ENCODE measurements around the gene WIPF2.
"Not testable (repeated sequence)": the region's sequence is repeated elsewhere in the genome, so short reads cannot be mapped to it uniquely, and the experiment has no call there.

Gene WIPF2

GRCh38 chr17:40303708-40304551 is 84.8 kb downstream of the WIPF2 start:
- Histone ChIP-seq H3K4me1 (ENCODE audit: control insufficient read depth, low read depth, low read length) (peaks cover 31% of the 10 kb centered on the region), H3K4me3 (ENCODE audit: low read length) (no peak overlapping the region), H3K27ac (ENCODE audit: low read length) (no peak overlapping the region), H3K9me3 (ENCODE audit: control insufficient read depth, low read depth, low read length) (no peaks in the 10 kb centered on the region), H3K36me3 (ENCODE audit: control insufficient read depth, low read depth, low read length) (peaks cover 54% of the 10 kb centered on the region), H3K9ac (ENCODE audit: low read length) (no peak overlapping the region), H3K27me3 (ENCODE audit: control insufficient read depth, insufficient read depth, low read length) (no peaks in the 10 kb centered on the region)

DNA sequence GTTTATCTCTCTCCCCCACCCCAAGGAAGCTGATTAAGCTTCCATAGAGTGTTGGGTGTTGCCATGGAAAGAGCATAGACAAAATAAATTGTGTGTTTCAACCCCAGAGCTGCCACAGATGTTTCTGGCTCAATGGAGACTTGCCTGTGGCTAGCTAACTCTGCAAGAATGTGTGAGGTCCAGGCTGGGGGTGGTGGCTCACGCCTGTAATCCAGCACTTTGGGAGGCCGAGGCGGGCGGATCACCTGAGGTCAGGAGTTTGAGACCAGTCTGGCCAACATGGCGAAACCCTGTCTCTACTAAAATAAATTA is 85.4 kb downstream of the WIPF2 start:
- H3K4me3 ChIP-seq (ENCODE audit: low read length); H3K9ac ChIP-seq (ENCODE audit: low read length); H3K9me3 ChIP-seq (ENCODE audit: control insufficient read depth, low read depth, low read length); H3K27me3 ChIP-seq (ENCODE audit: control insufficient read depth, insufficient read depth, low read length); H3K27ac ChIP-seq (ENCODE audit: low read length): not testable (repeated sequence)
- peaks cover 32% of the 10 kb centered on the region for H3K4me1 ChIP-seq (ENCODE audit: control insufficient read depth, low read depth, low read length)
- H3K36me3 ChIP-seq (ENCODE audit: control insufficient read depth, low read depth, low read length): peaks cover 48% of the 10 kb centered on the region

DNA sequence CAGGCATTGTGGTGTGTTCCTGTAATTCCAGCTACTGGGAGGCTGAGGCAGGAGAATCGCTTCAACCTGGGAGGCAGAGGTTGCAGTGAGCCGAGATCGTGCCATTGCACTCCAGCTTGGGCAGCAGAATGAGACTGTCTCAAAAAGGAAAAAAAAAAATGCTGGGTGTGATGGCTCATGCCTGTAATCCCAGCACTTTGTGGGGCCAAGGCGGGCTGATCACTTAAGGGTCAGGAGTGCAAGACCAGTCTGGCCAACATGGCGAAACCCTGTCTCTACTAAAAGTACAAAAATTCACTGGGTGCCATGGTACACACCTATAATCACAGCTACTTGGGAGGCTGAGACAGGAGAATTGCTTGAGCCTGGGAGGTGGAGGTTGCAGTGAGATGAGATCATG is 85.8 kb downstream of the WIPF2 start:
- Histone ChIP-seq H3K36me3 (ENCODE audit: control insufficient read depth, low read depth, low read length) (peaks cover 45% of the 10 kb centered on the region), H3K4me1 (ENCODE audit: control insufficient read depth, low read depth, low read length) (peaks cover 35% of the 10 kb centered on the region)
- H3K9me3 ChIP-seq (ENCODE audit: control insufficient read depth, low read depth, low read length); H3K27me3 ChIP-seq (ENCODE audit: control insufficient read depth, insufficient read depth, low read length); H3K4me3 ChIP-seq (ENCODE audit: low read length); H3K9ac ChIP-seq (ENCODE audit: low read length); H3K27ac ChIP-seq (ENCODE audit: low read length): not testable (repeated sequence)

DNA sequence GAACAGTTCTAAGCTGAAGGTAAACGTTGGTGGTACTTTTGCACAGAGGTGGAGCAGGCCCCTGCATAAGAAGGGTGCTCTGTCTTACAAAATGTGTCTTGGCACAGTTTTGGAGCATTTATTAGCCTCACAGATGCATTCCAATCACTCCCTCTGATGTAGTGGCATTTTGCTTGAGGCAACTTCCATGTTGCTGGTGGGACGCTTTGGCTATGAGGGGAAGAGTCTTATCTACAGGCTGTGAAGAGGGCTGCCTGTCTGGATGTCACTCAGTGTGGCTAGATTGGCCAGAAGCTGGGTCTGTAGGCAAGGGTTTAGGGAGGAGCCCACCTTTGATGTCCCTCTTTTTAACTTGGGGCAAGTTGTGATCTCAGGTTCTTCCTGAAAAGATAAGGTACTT is 87.3 kb downstream of the WIPF2 start:
- Histone ChIP-seq H3K9ac (ENCODE audit: low read length) (no peak overlapping the region), H3K4me3 (ENCODE audit: low read length) (no peak overlapping the region), H3K9me3 (ENCODE audit: control insufficient read depth, low read depth, low read length) (no peaks in the 10 kb centered on the region), H3K27me3 (ENCODE audit: control insufficient read depth, insufficient read depth, low read length) (no peaks in the 10 kb centered on the region), H3K36me3 (ENCODE audit: control insufficient read depth, low read depth, low read length) (peaks cover 31% of the 10 kb centered on the region), H3K27ac (ENCODE audit: low read length) (no peak overlapping the region), H3K4me1 (ENCODE audit: control insufficient read depth, low read depth, low read length) (peaks cover 35% of the 10 kb centered on the region)

GRCh38 chr17:40307001-40307730 is 88.1 kb downstream of the WIPF2 start:
- Histone ChIP-seq H3K4me1 (ENCODE audit: control insufficient read depth, low read depth, low read length) (peaks cover 35% of the 10 kb centered on the region), H3K9ac (ENCODE audit: low read length) (no peak overlapping the region), H3K27ac (ENCODE audit: low read length) (no peak overlapping the region)

GRCh38 chr17:40307740-40308239 is 88.7 kb downstream of the WIPF2 start:
- Histone ChIP-seq H3K4me3 (ENCODE audit: low read length) (no peak overlapping the region), H3K27me3 (ENCODE audit: control insufficient read depth, insufficient read depth, low read length) (no peaks in the 10 kb centered on the region), H3K4me1 (ENCODE audit: control insufficient read depth, low read depth, low read length) (peaks cover 35% of the 10 kb centered on the region), H3K9ac (ENCODE audit: low read length) (no peak overlapping the region), H3K9me3 (ENCODE audit: control insufficient read depth, low read depth, low read length) (no peaks in the 10 kb centered on the region), H3K36me3 (ENCODE audit: control insufficient read depth, low read depth, low read length) (peaks cover 17% of the 10 kb centered on the region), H3K27ac (ENCODE audit: low read length) (no peak overlapping the region)

More at GRCh38 chr17:40307001-40307730, 88.1 kb downstream of the WIPF2 start:
- Histone ChIP-seq H3K27me3 (ENCODE audit: control insufficient read depth, insufficient read depth, low read length) (no peaks in the 10 kb centered on the region), H3K36me3 (ENCODE audit: control insufficient read depth, low read depth, low read length) (peaks cover 23% of the 10 kb centered on the region), H3K9me3 (ENCODE audit: control insufficient read depth, low read depth, low read length) (no peaks in the 10 kb centered on the region), H3K4me3 (ENCODE audit: low read length) (no peak overlapping the region)

DNA sequence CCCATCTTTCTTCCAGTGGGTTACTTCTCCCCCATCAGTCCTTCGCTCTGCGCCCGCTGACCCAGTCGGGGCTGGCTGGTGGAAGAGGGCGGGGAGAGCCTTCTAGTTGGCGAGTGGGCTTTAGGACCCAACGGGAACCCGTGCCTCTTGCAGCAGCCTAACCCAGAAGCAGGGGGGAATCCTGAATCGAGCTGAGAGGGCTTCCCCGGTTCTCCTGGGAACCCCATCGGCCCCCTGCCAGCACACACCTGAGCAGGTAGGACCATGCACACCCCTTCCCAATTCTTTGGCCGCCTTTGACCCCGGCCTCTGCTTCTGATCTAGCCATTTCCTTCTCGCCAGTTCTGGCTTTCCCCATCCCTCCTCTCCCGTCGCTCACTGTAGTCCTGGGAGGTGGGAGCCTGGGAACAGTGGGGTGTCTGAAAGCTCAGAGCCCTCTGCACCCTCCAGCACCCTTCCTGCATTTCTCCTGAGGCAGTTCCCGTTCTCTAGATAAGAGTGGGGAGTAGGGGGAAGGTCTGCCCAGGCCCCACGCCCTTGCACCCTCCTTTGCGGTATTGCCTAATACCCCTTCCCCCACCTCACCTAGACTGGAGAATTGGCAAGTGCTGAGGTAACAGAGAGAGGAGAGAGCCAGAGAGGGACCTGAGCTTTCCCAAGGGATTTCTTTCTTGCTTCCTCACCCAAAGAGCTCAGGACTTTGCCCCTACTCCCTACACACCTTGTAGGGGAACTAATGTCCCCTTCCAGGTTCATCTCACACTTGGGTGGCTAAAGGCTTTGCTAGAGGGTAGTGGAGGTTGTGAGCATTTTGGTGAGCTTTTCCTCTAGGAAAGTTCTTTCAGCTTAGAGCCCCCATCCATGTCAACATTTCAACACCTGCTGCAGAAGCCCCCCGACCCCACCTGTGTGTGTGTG is 90.2 kb downstream of the WIPF2 start, which contains the start of gene RARA:
TSS of gene RARA (plus strand) at position 150 of the 918 bp plus-strand sequence. CDS start 22,039 bp downstream, outside the sequence.
- peak within 1 kb of the TSS; percentile 76 for H3K4me3 ChIP-seq (ENCODE audit: low read length)

GRCh38 chr17:40309949-40310510 is 90.9 kb downstream of the WIPF2 start:
- no peaks in the 10 kb centered on the region for H3K9me3 ChIP-seq (ENCODE audit: control insufficient read depth, low read depth, low read length)
- H3K4me3 ChIP-seq (ENCODE audit: low read length): peak overlapping the region; percentile 76
- H3K36me3 ChIP-seq (ENCODE audit: control insufficient read depth, low read depth, low read length): no peaks in the 10 kb centered on the region
- H3K27ac ChIP-seq (ENCODE audit: low read length): no peak overlapping the region
- H3K27me3 ChIP-seq (ENCODE audit: control insufficient read depth, insufficient read depth, low read length): no peaks in the 10 kb centered on the region
- H3K9ac ChIP-seq (ENCODE audit: low read length): no peak overlapping the region
- H3K4me1 ChIP-seq (ENCODE audit: control insufficient read depth, low read depth, low read length): peaks cover 31% of the 10 kb centered on the region

More for the DNA sequence above, 90.2 kb downstream of the WIPF2 start, which contains the start of gene RARA:
- Histone ChIP-seq H3K9ac (ENCODE audit: low read length) (peak within 1 kb of the TSS; percentile 15), H3K4me1 (ENCODE audit: control insufficient read depth, low read depth, low read length) (peaks cover 31% of the 10 kb centered on the region), H3K36me3 (ENCODE audit: control insufficient read depth, low read depth, low read length) (peaks cover 2% of the 10 kb centered on the region), H3K27ac (ENCODE audit: low read length) (no peak within 1 kb of the TSS), H3K27me3 (ENCODE audit: control insufficient read depth, insufficient read depth, low read length) (no peaks in the 10 kb centered on the region), H3K9me3 (ENCODE audit: control insufficient read depth, low read depth, low read length) (no peaks in the 10 kb centered on the region)

DNA sequence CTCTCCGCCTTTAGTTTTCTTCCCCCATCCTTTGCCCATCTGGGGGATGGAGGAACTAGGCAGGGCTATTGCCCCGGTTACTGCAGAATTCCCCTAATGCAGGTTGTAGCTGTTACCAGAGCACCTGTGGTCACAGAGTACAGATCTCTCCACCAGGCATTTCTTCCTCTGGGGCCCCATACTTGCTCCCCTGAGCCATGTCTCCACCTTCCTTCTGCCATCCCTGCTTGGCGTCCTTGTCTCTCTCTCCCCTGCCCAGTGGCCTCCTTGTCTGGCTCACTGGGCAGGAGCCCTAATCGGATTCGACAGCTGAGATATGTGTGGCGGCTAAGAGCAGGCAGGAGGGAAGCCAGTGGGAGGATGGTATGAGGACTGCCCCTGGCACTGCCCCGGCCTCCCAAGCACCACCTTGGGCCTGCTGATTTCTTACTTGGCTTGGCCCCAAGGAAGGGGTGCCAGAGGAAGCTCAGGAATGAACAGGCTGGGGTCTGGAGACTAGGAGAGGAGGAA is 91.8 kb downstream of the WIPF2 start:
- Histone ChIP-seq H3K4me1 (ENCODE audit: control insufficient read depth, low read depth, low read length) (peaks cover 33% of the 10 kb centered on the region), H3K4me3 (ENCODE audit: low read length) (no peak overlapping the region), H3K36me3 (ENCODE audit: control insufficient read depth, low read depth, low read length) (no peaks in the 10 kb centered on the region)

DNA sequence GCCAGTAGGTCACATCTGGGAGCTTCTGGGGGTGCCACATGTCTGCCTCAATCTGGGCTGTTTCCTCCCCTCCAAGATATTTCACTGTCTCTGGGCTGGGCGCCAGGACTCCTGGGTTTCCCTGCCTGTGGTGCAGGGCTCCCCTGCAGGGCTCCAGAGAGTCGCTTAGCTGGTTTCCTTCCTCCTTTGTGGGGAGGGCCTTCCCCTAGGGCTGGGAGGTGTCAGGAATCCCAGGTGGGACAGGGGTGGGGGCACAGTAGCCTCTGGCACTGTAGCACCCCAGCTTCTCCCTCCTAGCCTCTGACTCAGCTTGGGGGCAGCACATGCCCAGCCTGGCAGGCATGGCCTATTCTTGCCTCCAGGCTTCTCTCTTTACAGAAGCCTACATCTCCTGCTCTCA is 92.5 kb downstream of the WIPF2 start:
- H3K27ac ChIP-seq (ENCODE audit: low read length): no peak overlapping the region
- no peaks in the 10 kb centered on the region for H3K9me3 ChIP-seq (ENCODE audit: control insufficient read depth, low read depth, low read length)
- H3K27me3 ChIP-seq (ENCODE audit: control insufficient read depth, insufficient read depth, low read length): peaks cover 12% of the 10 kb centered on the region
- H3K9ac ChIP-seq (ENCODE audit: low read length): no peak overlapping the region
- no peak overlapping the region for H3K4me3 ChIP-seq (ENCODE audit: low read length)
- H3K36me3 ChIP-seq (ENCODE audit: control insufficient read depth, low read depth, low read length): no peaks in the 10 kb centered on the region
- peaks cover 31% of the 10 kb centered on the region for H3K4me1 ChIP-seq (ENCODE audit: control insufficient read depth, low read depth, low read length)

More for the DNA sequence above, 91.8 kb downstream of the WIPF2 start:
- Histone ChIP-seq H3K9me3 (ENCODE audit: control insufficient read depth, low read depth, low read length) (no peaks in the 10 kb centered on the region), H3K9ac (ENCODE audit: low read length) (no peak overlapping the region), H3K27me3 (ENCODE audit: control insufficient read depth, insufficient read depth, low read length) (peaks cover 5% of the 10 kb centered on the region), H3K27ac (ENCODE audit: low read length) (no peak overlapping the region)

All from iPS-18a (cell line).